Measurements from ENCODE around the gene ASPSCR1.

GRCh38 chr17:82050152-82050760 lies 72.8 kb downstream of the ASPSCR1 start:
- TF ChIP-seq POLR2A (IDR thresholded peaks at IDR 0.05; ENCODE audit: low read length) (no peak), GATA1 (IDR thresholded peaks at IDR 0.05; ENCODE audit: low read depth, low read length) (no peak)

Measured in erythroblast (primary cell).